Prostate gland (tissue), 2 donors: ENCODE results near the gene NINJ2. TPM values are rescaled to one million over a fixed set of nuclear protein-coding genes. Genes with fewer than 3 reads are reported as not detected.

Experiments
- DNase-seq: peaks from one replicate; pipeline ENCODE4 v3.0.0-alpha.2; 2019; ENCODE audit warnings: low spot score
- H3K27ac ChIP-seq, 2 donors: fragments of 200-600 bp; sonication (generic); 2 replicates each; pipeline ENCODE4 v1.5.1; 2017 to 2019
- H3K27me3 ChIP-seq: fragments of 200-600 bp; sonication (generic); replicated peaks from 2 replicates; pipeline ENCODE4 v1.5.1; 2019; ENCODE audit not compliant: insufficient read depth
- H3K36me3 ChIP-seq, 2 donors: fragments of 200-600 bp; sonication (generic); 1 replicate in 1 of 2; 2 replicates in 1 of 2; pipeline versions ENCODE4 v1.5.1 to v1.8.1; 2017 to 2019
- H3K4me1 ChIP-seq: fragments of 200-600 bp; sonication (generic); replicated peaks from 2 replicates; pipeline ENCODE4 v1.5.1; 2019
- H3K4me3 ChIP-seq, 2 donors: fragments of 200-600 bp; sonication (generic); 2 replicates each; pipeline ENCODE4 v1.5.1; 2017 to 2019
- H3K9me3 ChIP-seq: fragments of 200-600 bp; sonication (generic); 2 replicates; pipeline ENCODE4 v1.5.1; 2017
- CTCF ChIP-seq, 4 experiments: fragments of 200-600 bp in 2 of 4; fragments of 450-650 bp in 2 of 4; sonication (generic) in 2 of 4; IDR thresholded peaks; 1 replicate in 3 of 4; 2 replicates in 1 of 4; pipeline ENCODE4 v1.5.1; 2016 to 2019; ENCODE audit warnings: antibody characterized with exemption in 4 of 4, mild to moderate bottlenecking in 2 of 4, moderate library complexity in 2 of 4
- POLR2A ChIP-seq: fragments of 450-650 bp; IDR thresholded peaks from one replicate; pipeline ENCODE4 v1.6.1; 2016; ENCODE audit warnings: antibody characterized with exemption, mild to moderate bottlenecking
- POLR2AphosphoS5 ChIP-seq: sonication (generic); formaldehyde crosslinking; IDR thresholded peaks from one replicate; pipeline ENCODE4 v1.6.1; 2017; ENCODE audit warnings: antibody characterized with exemption
- WGBS: methylation state at CpG from one replicate; pipeline ENCODE4 v1.1.5; 2018; 5-methylcytosine and 5-hydroxymethylcytosine counted together
- intact Hi-C: fragments of 100-400 bp; cut with DNase I; formaldehyde crosslinking; loops from one replicate; pipeline ENCODE4 v1.14.2; 2022
- total RNA-seq, 2 donors: library from RNA; depleted of rRNA; stranded (reverse); fragments of >200 nt; gene quantifications; one replicate each; pipeline ENCODE4 v1.1.0, GENCODE V29; 2016

Gene NINJ2
- total RNA-seq, 2 donors from 2014 or later, result 1.1 to 17.3 TPM

DNA sequence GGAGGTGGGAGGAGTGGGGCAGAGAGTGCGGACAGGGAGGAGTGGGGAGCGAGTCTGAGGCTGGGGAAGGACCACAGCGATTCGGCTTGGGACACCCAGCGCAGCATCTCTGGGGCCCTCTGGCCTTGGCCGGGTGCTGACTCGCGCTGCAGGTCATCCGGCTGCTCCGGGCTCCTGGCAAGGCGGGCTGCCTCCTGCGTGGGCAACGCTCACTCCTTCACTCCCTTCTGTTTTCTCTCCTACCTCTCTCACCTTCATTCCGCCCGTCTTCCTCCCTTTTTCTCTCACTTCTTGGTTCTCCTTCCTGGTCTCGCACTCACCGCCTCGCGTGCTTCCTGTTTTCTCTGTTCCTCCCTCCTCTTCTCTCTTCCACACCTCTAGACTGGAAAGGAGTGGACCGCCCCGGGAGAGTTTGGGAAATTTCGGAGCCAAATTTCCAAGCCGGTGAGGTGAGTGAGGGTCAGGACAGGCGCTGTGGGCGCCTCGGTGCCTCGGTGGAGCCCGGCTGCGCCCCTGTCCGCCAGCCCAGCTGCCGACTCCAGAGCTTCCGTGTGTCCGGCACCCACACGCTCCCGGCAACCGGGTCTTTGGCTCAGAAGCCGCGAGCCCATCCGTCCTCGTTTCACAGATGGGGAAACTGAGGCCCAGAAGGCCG lies 116.9 kb downstream of the NINJ2 start:
- DNase-seq, result no peak
- no peaks in the 10 kb centered on the region for H3K9me3 ChIP-seq
- H3K36me3 ChIP-seq, result no peaks in the 10 kb centered on the region
- no peaks in the 10 kb centered on the region for H3K27me3 ChIP-seq
- TF ChIP-seq POLR2AphosphoS5 (no peak), CTCF (IDR thresholded peaks at IDR 0.05) (no peak), POLR2A (no peak)
- H3K4me1 ChIP-seq, result no peaks in the 10 kb centered on the region
- no peak overlapping the region for H3K4me3 ChIP-seq
- intact Hi-C loops, result loop anchor here (2.0 kb wide), 1 partner anchor 104 kb away; no protein-coding TSS in a partner anchor
- H3K27ac ChIP-seq, result no peak overlapping the region
- 86% methylated on average over 41 of the region's 41 CpGs for WGBS

GRCh38 chr12:545835-546234 lies 117.4 kb downstream of the NINJ2 start:
- Histone ChIP-seq H3K4me1 (no peaks in the 10 kb centered on the region), H3K27me3 (no peaks in the 10 kb centered on the region), H3K27ac (no peak overlapping the region), H3K36me3 (no peaks in the 10 kb centered on the region), H3K9me3 (no peaks in the 10 kb centered on the region), H3K4me3 (no peak overlapping the region)
- WGBS, result 83% methylated on average over 6 of the region's 6 CpGs
- intact Hi-C loops, result loop anchor here (2.0 kb wide), 1 partner anchor 103 kb away; no protein-coding TSS in a partner anchor
- DNase-seq, result no peak
- no peak for TF ChIP-seq POLR2A
- no peak for TF ChIP-seq CTCF (IDR thresholded peaks at IDR 0.05)
- no peak for TF ChIP-seq POLR2AphosphoS5

GRCh38 chr12:544941-545635 lies 118.2 kb downstream of the NINJ2 start:
- TF ChIP-seq CTCF (IDR thresholded peaks at IDR 0.05) (no peak), POLR2AphosphoS5 (no peak), POLR2A (no peak)
- WGBS, result 81% methylated on average over 9 of the region's 9 CpGs
- Histone ChIP-seq H3K4me1 (no peaks in the 10 kb centered on the region), H3K27ac (no peak overlapping the region), H3K9me3 (no peaks in the 10 kb centered on the region), H3K27me3 (no peaks in the 10 kb centered on the region), H3K36me3 (no peaks in the 10 kb centered on the region), H3K4me3 (no peak overlapping the region)
- no peak for DNase-seq
- intact Hi-C loops, result no loop called here

GRCh38 chr12:544142-544541 lies 119.1 kb downstream of the NINJ2 start:
- 91% methylated on average over 7 of the region's 8 CpGs for WGBS
- DNase-seq, result no peak
- H3K4me1 ChIP-seq, result no peaks in the 10 kb centered on the region
- no peaks in the 10 kb centered on the region for H3K9me3 ChIP-seq
- H3K27me3 ChIP-seq, result no peaks in the 10 kb centered on the region
- H3K4me3 ChIP-seq, result no peak overlapping the region
- no peaks in the 10 kb centered on the region for H3K36me3 ChIP-seq
- H3K27ac ChIP-seq, result no peak overlapping the region
- TF ChIP-seq POLR2AphosphoS5 (no peak), POLR2A (no peak), CTCF (IDR thresholded peaks at IDR 0.05) (no peak)
- intact Hi-C loops, result no loop called here

DNA sequence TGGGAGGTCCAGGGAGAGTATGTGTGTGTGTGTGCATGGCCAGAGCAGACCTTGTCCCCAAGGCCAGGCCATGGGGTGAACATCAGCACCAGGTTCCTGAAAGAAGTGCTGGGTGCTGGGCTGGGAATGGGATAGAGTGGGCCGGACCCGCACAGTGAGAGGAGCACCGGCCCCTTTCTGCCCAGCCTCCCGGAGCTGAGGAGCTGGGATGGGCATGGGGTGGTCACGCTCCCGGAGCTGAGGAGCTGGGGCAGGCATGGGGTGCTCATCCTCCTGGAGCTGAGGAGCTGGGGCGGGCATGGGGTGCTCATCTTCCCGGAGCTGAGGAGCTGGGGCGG lies 120.2 kb downstream of the NINJ2 start:
- H3K27ac ChIP-seq, result no peak overlapping the region
- no peak for TF ChIP-seq POLR2AphosphoS5
- TF ChIP-seq POLR2A, result no peak
- TF ChIP-seq CTCF (IDR thresholded peaks at IDR 0.05), result no peak
- H3K27me3 ChIP-seq, result no peaks in the 10 kb centered on the region
- no peaks in the 10 kb centered on the region for H3K9me3 ChIP-seq
- H3K4me1 ChIP-seq, result no peaks in the 10 kb centered on the region
- WGBS, result 86% methylated on average over 7 of the region's 9 CpGs
- H3K36me3 ChIP-seq, result no peaks in the 10 kb centered on the region
- intact Hi-C loops, result no loop called here
- DNase-seq, result no peak
- no peak overlapping the region for H3K4me3 ChIP-seq
